HG03520 (cell line): ENCODE results near the gene PCGF2.
A peak's percentile ranks its signal among the peaks of the same experiment; 100 is the strongest.
"Not testable (repeated sequence)": the region's sequence is repeated elsewhere in the genome, so short reads cannot be mapped to it uniquely, and the experiment has no call there.

ENCODE experiments used
- ATAC-seq: cut with Tn5 transposase; IDR thresholded peaks from one replicate; pipeline ENCODE4 v1.9.1; 2021; ENCODE audit warnings: mild to moderate bottlenecking, moderate library complexity; ENCODE audit not compliant: unreplicated experiment

The PCGF2 gene

DNA sequence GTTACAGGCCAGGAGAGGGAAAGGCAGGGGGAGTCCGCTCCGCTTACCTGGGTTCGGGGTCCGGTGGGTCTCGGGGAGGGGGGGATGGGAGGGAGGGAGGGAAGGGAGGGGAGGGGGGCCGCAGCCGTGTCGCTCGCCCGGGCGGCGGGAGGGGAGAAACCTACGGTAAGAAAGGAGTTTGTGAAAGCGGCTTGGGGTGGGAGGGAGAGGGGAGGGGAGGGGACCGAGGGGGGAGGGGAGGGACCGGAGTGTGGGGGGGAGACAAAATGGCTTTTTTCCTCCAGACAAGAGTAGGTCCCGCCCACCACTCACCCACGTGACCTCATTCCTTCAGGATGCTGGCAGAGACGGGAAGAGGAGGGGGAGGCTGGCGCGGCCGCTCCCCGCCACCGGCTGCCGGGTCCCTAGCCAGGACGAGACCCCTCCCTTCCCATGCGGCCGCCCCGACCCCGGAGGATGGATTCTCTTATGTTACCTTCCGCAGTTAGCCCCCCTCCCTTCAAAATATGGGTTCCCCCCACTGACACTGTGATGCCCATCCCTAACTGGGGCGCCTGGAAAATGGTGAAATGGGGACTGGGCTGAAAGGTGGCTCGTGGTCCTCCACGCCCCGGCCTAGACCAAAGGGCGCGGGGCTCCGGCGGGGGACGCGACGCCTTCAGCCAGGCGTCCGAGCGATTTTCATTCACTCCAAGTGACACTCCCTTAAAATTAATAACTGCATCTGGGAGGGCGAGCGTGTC lies at the start of gene PCGF2:
Gene PCGF2 (minus strand): TSS at position 188 of the 743 bp plus-strand sequence. CDS start 7,934 bp downstream, outside the sequence.
- no peak for ATAC-seq

DNA sequence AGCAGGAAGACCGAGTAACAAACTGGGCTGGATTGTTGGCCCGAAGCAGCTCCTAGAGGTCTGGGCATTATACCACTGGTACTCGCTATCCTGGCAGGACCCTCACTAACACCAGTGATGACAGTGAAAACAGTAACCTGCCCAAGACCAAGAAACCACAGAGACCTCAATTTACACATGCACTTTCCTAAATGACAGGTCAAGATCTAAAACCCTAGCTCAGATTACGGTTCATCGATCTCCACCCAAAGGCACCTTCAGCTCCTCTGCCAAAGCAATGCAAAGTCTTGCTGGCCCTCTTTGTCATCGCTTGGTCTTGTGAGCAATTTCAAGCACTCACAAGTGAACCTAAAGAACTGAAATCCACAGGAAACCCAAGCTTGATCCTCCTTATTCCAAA lies 49.7 kb upstream of the PCGF2 start:
- no peak for ATAC-seq

DNA sequence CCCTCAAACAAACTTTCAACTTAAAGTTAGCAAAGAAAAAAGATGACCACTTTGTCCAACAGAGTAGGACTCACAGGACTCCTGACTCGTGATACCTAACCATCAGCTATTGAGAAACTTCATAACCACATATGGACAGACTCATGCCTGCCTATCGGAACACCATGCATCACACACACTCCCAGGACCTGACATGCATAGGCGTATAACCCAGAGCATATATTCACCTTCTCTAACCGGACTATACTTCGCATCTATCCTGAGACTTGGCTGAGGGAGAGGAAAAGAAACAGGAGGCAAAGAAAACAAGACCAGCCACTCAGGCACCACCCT lies 49.0 kb upstream of the PCGF2 start:
- no peak for ATAC-seq

DNA sequence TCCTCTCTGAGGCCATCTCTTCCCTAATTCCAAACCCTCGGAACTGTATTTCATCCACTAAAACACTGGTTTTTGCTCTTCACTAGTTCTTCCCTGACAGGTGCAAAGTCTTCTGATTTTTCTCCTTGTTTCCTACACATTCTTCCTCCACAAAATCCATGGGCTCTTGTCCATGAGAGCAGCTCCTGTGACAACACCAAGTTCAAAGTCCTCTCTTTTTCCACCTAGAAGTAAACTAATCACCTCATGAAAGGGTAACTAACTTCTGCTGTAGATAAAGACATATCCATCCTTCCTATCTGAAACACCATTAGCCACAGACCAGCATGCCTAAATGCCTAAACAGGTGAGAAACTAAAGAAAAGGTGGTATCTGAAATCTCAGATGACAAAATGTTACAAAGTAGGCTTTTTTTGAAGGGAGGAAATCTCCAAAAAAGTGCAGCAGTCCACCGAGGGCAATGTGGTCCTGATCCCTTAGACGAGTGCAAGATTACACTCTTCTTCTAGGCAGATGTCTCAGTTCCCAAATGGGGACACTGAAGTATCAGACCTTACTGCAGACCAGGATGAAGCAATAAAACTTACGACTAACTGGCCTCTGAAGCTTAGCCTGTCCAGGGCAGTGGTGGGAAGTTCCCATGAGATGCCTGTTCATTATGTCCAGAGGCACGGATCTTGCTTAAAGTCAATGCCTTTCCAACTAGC lies 48.5 kb upstream of the PCGF2 start:
- ATAC-seq = no peak

DNA sequence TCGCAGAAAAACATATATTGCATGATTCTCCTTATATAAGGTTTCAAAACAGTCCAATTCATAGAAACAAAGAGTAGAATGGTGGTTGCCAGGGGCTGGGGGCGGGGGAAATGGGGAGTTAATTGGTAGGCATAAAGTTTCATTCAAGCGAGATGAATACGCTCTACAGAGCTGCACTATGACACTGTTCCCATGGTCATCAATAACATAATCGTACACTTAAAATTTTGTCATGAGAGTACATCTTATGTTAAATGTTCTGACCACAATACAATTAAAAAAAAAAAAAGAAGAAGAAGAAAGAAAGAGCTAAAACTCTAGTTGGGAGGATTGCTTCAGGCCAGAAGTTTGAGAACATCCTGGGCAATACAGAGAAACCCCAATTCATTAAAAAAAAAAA lies 46.1 kb upstream of the PCGF2 start:
- no peak for ATAC-seq

DNA sequence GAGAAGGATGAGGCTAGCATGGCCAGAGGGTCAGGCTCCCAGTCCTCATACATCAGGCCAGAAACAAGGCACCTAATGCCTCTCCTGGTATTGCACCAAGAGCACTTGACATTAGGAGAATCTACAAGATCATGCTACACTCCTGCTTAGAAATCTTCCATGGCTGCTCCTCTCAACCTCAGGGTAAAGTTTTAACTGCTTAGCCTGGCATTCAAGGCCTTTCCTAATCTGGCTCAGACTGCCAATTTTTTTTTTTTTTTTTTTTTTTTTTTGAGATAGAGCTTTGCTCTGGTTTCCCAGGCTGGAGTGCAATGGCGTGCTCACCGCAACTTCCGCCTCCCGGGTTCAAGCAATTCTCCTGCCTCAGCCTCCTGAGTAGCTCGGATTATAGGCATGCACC lies 43.0 kb upstream of the PCGF2 start:
- no peak for ATAC-seq

DNA sequence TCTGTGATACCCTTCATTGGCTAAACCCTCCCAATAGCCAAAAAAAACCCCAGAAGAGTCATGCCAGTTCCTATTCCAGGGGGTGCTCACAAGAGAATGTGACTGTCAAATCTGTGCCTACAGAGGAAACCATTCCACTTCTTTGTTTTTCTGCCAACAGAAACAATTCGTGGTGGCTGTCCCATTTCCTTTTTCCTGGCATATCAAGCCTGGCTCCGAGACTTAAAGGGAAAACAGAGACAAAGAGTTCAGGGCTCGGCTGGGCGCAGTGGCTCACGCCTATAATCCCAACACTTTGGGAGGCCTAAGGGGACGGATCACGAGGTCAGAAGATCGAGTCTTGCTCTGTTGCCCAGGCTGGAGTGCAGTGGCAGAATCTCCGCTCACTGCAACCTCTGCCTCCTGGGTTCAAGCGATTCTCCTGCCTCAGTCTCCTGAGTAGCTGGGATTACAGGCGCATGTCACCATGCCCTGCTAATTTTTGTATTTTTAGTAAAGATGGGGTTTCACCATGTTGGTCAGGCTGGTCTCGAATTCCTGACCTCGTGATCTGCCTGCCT lies 42.1 kb upstream of the PCGF2 start:
- not testable (repeated sequence) for ATAC-seq

DNA sequence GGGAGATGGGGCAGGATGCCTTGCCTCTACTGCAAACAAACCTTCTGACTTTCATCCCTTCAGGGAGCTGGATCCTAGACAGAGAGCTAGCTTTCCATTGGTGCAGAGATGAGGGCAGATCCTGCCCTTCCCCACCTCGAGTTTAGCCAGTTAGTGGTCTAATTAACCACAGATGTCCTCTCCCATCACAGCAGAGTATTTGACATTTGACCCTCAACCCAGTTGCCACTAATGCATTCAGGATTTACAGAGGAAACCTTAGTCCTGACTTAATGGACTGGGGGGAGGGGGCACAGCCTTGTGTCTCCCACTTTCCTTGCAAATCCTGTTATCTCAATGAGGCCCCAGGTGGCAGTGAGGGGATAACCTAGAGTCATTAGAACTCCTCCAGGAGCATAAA lies 41.0 kb upstream of the PCGF2 start:
- ATAC-seq = no peak

DNA sequence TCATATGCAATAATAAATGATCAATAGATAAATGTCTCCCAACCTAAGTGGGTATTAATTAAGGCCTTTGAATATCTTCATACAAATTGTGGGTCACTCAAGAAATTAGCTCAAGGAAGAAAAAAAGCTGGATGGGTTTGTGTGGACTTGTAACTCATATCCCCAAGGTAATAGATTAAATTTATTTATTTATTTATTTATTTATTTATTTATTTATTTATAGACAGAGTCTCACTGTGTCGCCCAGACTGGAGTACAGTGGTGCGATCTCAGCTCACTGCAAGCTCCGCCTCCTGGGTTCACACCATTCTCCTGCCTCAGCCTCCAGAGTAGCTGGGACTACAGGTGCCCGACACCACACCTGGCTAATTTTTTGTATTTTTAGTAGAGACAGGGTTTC lies 39.9 kb upstream of the PCGF2 start:
- ATAC-seq = not testable (repeated sequence)

DNA sequence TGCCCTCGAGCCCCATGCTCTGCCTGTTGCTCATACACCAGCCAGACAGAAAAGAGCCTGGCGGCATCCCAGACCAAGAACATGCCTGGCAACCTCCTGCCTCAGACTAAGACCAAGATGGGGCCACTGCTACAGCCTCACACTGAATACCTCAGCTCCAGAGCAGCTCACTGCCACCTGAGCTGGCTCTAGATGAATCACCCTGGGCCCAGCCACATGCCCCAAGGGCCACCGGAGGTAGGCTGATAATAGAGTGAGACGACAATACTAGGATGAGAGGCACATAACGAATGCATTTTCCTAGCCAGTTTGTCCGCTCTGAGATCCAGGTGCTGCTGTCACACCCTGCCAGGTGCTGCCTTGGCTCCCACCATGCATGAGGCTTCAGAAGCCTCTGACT lies 38.2 kb upstream of the PCGF2 start:
- ATAC-seq = no peak

DNA sequence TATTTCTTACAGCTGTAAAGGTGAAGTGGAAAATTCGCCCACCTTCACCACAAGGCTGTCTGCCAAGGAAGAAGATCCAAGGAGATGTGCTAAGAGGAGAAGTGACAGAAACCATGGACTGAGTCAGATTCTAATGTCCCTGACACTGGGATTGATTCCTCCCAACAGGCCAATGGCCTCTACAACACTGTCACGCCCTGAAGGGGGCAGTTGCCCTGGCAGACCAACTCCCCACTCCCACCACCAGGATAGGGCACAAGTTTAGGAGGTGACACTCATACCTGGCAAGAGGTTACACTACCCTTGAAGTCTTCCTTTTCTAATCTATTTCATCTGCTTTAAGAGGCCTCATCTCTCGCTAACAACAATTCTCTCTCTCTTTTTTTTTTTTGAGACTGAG lies 35.1 kb upstream of the PCGF2 start:
- ATAC-seq = no peak

DNA sequence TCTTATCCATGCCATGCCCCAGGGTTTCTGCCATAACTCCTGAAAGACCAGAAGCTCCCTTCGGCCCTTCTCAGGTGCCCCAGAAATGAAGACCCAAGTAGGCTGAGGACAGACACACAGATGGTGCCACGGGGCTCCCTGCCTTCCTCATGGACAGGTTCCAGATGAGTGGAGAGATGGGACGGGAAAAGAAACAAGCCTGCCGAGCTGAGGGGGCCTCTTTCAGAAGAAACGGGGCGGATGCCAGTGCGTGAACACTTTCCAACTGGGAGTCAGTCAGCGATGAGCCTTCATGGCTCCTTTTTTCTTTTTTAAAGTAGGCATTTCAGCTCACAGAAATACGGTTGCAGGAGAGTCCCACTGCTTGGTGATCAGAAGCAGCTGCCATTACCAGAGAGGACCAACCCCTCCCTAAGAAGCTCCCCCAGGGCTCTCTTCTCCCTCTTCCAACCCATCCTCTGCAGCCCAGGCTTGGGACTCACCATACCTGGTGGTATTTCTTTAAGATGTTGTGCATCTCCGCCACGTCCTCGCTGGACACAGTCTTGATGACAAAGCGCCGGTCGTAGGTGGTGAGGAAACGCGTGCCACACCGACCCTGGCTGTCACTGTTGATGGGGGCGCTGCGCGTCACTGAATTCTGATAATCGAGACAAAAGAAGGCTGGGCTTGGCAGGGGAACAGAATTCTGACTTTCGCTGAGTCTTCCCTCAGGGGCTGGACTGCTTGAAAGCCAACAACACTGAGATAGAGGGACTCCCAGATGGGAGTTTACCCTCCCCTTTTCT lies 32.0 kb upstream of the PCGF2 start:
- no peak for ATAC-seq

DNA sequence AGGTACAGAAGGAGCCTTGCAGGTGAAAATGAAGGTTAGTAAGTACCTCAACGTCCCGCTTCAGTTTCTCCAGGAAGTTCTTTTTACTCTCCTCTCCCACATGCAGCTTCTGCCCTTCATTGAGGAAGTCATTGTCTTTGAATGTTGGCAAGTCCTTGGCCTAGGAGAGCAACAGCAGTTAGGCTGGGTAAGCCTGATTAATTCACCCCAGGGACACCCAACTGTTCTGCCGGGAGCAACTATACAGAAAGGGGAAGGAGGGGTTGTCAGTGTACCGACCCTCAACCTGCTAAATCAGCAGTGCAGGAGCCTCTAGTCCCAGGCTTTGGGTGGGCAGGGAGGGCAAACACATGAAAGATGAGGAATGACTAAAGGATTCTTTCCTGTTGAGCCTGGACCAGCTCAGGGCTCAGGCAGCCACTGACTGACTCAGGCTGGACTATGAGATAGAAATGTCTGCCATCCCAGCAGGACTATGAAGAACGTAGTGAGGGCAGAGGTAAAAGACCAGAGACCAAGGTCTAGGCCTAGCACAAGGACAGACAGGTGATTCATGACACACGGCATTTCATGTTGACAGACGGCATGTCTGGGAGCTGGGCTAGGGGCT lies 29.6 kb upstream of the PCGF2 start:
- no peak for ATAC-seq

DNA sequence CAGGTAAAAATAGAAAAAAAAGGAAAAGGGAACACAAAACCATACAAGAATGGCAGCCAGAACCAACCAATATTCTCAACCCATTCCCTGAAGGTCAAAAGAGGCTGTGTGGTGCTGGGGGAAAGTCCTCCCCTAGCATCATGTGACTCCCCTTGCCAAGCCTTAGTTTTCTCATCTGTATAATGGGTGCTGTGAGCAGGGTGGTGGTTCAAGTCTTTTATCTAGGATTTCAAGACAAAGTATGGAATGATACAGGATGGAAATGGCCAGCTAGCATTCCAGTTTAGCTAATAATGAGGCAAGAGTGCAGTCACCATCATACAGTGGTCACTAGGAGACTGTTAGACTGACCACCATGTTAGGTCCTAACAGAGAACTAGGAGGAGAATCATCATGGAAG lies 25.1 kb upstream of the PCGF2 start:
- no peak for ATAC-seq

DNA sequence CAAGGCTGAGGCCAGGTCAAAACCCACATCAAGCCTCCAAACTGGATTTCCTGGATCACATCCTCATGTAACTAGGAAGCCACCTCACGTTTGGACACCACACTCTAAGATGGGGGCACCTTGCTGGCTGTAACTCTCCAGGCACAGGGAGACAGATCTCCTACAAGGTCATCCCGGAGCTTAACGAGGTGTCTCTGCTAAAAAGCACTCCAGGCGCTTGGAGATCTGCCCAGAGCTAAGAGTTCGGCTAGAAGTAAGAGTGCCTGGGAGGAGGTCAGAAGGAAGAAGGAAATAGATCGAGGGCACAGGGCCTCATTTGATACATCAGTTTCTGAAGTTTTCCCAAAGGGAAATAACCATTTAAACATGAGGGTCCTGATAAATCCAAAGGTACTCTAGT lies 20.3 kb upstream of the PCGF2 start:
- ATAC-seq = no peak

DNA sequence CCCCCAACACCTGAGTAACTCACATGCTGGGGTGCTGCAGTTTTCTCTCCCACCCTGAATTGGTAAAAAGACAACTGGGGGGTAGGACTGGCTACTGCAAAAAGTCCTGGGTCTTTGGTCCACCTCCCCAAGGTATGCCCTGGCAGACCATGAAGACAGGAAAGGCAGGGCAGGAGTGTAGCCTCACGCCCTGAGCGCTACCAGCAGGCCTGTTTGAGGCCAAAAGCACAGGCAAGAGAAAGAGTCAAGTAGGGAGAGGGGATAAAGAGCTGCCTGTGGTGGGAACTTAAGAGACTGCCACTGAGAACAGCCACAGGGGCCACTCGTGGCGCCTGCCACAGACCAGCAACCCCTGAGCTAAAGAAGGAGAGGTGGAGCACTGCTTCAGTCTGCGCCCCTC lies 18.2 kb upstream of the PCGF2 start:
- ATAC-seq = no peak

DNA sequence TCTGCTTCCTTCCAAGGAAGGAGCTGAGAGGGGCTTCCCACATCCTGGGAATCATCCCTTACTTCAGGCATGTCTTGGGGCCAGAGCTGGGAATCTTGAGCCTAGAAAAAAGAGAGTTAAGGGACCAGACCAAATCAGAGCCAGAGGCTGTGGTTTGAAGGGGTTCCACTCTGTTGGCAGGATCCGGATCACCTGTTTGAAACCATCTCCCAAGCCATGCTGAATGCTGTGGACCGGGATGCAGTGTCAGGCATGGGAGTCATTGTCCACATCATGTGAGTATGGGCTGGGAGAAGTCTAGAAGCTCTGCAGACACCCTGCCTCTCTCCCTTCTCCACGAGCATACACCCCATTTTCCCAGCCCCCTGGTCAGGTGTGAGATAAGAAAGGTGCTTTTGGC lies 14.1 kb upstream of the PCGF2 start:
- no peak for ATAC-seq

DNA sequence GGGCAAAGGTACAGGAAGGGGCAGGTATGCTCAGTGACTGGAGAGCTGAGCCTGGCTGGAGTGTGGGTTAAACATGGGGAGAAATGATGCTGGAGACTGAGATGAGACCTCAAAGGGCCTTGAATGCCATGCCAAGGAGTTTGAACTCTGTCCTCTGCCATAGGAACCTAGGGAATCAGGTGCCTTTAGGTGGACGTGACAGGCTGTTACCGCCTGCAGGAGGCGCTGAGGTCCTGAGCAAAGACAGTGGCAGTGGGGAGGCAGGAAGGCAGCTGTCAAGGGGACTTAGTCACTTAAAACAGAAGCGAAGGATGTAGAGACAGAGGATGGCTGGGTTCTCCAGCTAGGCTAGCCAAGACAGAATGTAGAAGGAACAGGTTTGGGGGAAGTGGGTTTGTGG lies 13.5 kb upstream of the PCGF2 start:
- no peak for ATAC-seq

DNA sequence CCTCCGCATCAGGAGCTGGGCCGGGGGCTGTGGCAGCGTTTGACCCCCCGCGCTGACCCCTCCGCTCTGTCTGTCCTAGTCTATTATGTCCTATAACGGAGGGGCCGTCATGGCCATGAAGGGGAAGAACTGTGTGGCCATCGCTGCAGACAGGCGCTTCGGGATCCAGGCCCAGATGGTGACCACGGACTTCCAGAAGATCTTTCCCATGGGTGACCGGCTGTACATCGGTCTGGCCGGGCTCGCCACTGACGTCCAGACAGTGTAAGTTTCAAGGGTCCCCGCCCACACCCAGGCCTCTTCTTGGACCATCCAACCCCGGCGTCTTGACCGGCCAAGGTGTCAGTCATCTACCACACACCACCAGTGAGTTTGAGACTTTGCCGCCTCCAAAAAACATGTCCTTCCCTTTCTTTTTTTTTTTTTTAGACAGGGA lies 5.0 kb upstream of the PCGF2 start:
- ATAC-seq = no peak

DNA sequence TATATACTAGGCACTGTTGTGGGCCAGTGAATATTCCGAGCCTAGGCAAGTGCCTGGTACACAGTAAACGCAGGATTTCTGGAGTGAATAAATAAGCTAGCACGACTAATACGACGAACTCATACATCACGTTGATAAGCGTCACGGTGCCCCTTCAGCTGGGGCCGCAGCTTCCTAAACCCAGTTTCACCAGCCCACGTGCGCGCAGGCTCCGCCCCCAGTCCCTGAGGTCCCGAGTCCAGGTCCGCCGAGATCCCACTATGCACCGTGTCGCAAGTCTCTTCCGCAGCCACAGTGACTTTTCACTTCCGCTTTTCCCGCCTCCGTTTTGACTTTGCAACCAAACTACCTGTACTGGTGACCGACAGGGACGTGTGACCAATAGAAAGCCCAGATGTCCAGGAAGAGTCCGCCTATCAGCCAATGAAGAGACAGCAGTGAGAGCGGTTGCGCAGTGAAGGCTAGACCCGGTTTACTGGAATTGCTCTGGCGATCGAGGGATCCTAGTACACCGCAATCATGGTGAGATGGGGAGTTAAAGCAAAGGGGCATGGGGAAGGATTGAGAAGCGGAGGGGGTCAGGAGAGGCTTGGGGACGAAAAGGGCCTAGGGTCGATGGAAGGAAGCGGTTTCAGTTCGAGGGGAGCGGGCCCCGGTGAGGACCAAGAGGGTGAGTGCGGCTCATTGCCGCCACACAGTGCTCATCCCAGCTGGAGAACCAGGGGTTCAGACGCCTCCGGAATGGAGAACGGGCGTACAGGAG lies 4.4 kb upstream of the PCGF2 start, which contains the start of gene PSMB3:
Gene PSMB3 (plus strand): TSS at position 434 of the 763 bp plus-strand sequence. CDS start 86 bp downstream, at position 520.
- peak; percentile 64 for ATAC-seq
